Measurements from ENCODE around the gene CLDN10. TPM values are rescaled to one million over a fixed set of nuclear protein-coding genes. Genes with fewer than 3 reads are reported as not detected.

CLDN10 gene
- total RNA-seq, 1 experiment from 2014 or later: not detected

DNA sequence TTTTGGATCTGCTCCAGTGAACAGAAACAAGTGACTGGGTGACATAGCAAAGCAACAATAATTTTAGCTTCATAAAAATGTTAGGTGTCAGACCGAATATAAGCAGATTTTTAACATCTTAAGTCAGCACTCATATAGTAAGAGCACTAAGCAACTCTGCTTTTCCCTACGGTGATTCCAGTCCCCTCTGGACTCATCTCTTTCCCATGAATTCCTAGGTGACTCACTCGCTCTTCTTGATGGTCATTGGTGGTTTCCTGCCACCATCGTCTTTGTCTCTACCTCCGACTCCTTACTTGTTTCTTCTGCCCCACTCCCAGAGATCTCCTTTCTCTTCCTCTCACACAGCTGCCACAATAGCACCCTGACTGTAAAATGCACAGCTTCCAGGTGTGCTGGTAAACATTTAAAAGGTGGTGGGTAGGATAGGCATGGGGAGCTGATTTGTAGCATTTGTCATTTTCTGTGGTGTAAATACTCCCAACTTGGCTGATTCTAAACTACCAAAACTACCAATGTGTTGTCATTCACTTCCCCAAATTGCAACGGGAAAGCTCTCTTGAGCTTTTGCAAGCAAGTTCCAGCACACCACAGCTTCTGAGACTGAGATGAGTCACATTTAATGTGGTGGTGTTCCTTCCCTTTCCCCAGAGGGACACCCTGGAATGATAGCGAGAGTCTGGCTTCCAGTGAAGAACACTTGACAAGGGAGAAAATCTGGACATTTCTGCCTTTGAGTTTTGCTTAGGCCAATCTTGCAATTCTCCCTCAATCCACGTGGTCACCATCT lies 42.8 kb upstream of the CLDN10 start:
- intact Hi-C loops (cut with micrococcal nuclease; ENCODE audit: unreplicated experiment): no loop called here

GRCh38 chr13:95510950-95511349 lies 41.6 kb upstream of the CLDN10 start:
- ChIA-PET CTCF (interaction anchor here (0.6 kb wide), 1 partner anchor 457 kb away, joined by 4 read pairs; no protein-coding TSS in a partner anchor), POLR2A (ENCODE audit: unreplicated experiment) (no interaction called here)
- Histone ChIP-seq H3K4me2 (no peak overlapping the region; the same call in 1 of the 2 replicates), H3K27me3 (ENCODE audit: insufficient read depth, low read depth) (no peaks in the 10 kb centered on the region), H3K4me3 (no peak overlapping the region), H3K4me1 (replicated peaks; ENCODE audit: insufficient read depth) (peaks cover 21% of the 10 kb centered on the region), H4K20me1 (ENCODE audit: insufficient read depth) (no peaks in the 10 kb centered on the region), H2AFZ (0 out of 2 replicates have a peak overlapping the region, but pooled peaks have one; percentile 2), H3K9me2 (ENCODE audit: insufficient read depth) (no peaks in the 10 kb centered on the region), H3F3A (ENCODE audit: insufficient read depth, low read depth) (0 out of 2 replicates have a peak, but pooled peaks cover 3% of the 10 kb centered on the region), H3K9me3 (ENCODE audit: insufficient read depth, low read depth) (no peaks in the 10 kb centered on the region), H3K79me2 (ENCODE audit: low read depth) (no peaks in the 10 kb centered on the region), H3K27ac (no peak overlapping the region), H3K36me3 (ENCODE audit: low read depth) (no peaks in the 10 kb centered on the region)
- DNase-seq: peak in 1 of 2 experiments; percentile 51
- BruUV-seq (replicated peaks): no TSS peak
- no peak for TF ChIP-seq EZH2 (IDR thresholded peaks at IDR 0.05; ENCODE audit: low read depth)
- no peak for TF ChIP-seq CTCF (conservative IDR thresholded peaks at IDR 0.05)
- intact Hi-C loops (cut with micrococcal nuclease; ENCODE audit: unreplicated experiment): no loop called here

More for the DNA sequence above, 42.8 kb upstream of the CLDN10 start:
- H2AFZ ChIP-seq: no peak overlapping the region
- no peaks in the 10 kb centered on the region for H3K36me3 ChIP-seq (ENCODE audit: low read depth)
- H3K27me3 ChIP-seq (ENCODE audit: insufficient read depth, low read depth): no peaks in the 10 kb centered on the region
- no peaks in the 10 kb centered on the region for H3K79me2 ChIP-seq (ENCODE audit: low read depth)
- no peak overlapping the region for H3K27ac ChIP-seq
- TF ChIP-seq EZH2 (IDR thresholded peaks at IDR 0.05; ENCODE audit: low read depth) (no peak), CTCF (conservative IDR thresholded peaks at IDR 0.05) (no peak)
- no peak overlapping the region for H3K4me3 ChIP-seq
- DNase-seq: peak in 1 of 2 experiments; percentile 55
- 0 out of 2 replicates have a peak, but pooled peaks cover 3% of the 10 kb centered on the region for H3F3A ChIP-seq (ENCODE audit: insufficient read depth, low read depth)
- 0 out of 2 replicates have a peak overlapping the region, but pooled peaks have one; percentile 32 for H3K4me2 ChIP-seq
- ChIA-PET POLR2A (ENCODE audit: unreplicated experiment) (interaction anchor here (0.6 kb wide), 1 partner anchor 336 kb away, joined by 3 read pairs; no protein-coding TSS in a partner anchor), CTCF (no interaction called here)
- H3K9me3 ChIP-seq (ENCODE audit: insufficient read depth, low read depth): no peaks in the 10 kb centered on the region
- peaks cover 29% of the 10 kb centered on the region for H3K4me1 ChIP-seq (replicated peaks; ENCODE audit: insufficient read depth)
- H4K20me1 ChIP-seq (ENCODE audit: insufficient read depth): no peaks in the 10 kb centered on the region
- no TSS peak for BruUV-seq (replicated peaks)
- H3K9me2 ChIP-seq (ENCODE audit: insufficient read depth): no peaks in the 10 kb centered on the region

- Histone ChIP-seq H3K4me3 (no peak overlapping the region), H3K9me2 (ENCODE audit: insufficient read depth) (no peaks in the 10 kb centered on the region), H4K20me1 (ENCODE audit: insufficient read depth) (no peaks in the 10 kb centered on the region), H3K4me1 (replicated peaks; ENCODE audit: insufficient read depth) (peaks cover 21% of the 10 kb centered on the region), H2AFZ (no peak overlapping the region), H3K27ac (no peak overlapping the region), H3K79me2 (ENCODE audit: low read depth) (no peaks in the 10 kb centered on the region), H3K27me3 (ENCODE audit: insufficient read depth, low read depth) (no peaks in the 10 kb centered on the region), H3K36me3 (ENCODE audit: low read depth) (no peaks in the 10 kb centered on the region), H3F3A (ENCODE audit: insufficient read depth, low read depth) (0 out of 2 replicates have a peak, but pooled peaks cover 3% of the 10 kb centered on the region), H3K9me3 (ENCODE audit: insufficient read depth, low read depth) (no peaks in the 10 kb centered on the region), H3K4me2 (no peak overlapping the region)
- CTCF ChIA-PET: no interaction called here
- no TSS peak for BruUV-seq (replicated peaks)
- POLR2A ChIA-PET (ENCODE audit: unreplicated experiment): no interaction called here
- no peak for DNase-seq
- TF ChIP-seq CTCF (conservative IDR thresholded peaks at IDR 0.05): no peak
- TF ChIP-seq EZH2 (IDR thresholded peaks at IDR 0.05; ENCODE audit: low read depth): no peak
- intact Hi-C loops (cut with micrococcal nuclease; ENCODE audit: unreplicated experiment): no loop called here
Measured at GRCh38 chr13:95512424-95512823, 40.1 kb upstream of the CLDN10 start.
